ENCODE results near the gene UNC45A. TPM values are rescaled to one million over a fixed set of nuclear protein-coding genes. Genes with fewer than 3 reads are reported as not detected.
A peak's percentile ranks its signal among the peaks of the same experiment; 100 is the strongest.

The UNC45A gene
- total and polyA plus RNA-seq, 2 of the 13 experiments (the other 11 are each of a cell fraction or from before 2014, with no cell fraction given), result 33.8 to 39.7 TPM

- TF ChIP-seq, protein P1, sequence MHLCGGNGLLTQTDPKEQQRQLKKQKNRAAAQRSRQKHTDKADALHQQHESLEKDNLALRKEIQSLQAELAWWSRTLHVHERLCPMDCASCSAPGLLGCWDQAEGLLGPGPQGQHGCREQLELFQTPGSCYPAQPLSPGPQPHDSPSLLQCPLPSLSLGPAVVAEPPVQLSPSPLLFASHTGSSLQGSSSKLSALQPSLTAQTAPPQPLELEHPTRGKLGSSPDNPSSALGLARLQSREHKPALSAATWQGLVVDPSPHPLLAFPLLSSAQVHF (CRISPR knock-in tag; IDR thresholded peaks at IDR 0.05), result peak; percentile 67; the same call in 1 of the 2 replicates
- TF ChIP-seq PHF21A (CRISPR knock-in tag; IDR thresholded peaks at IDR 0.05) (peak; percentile 58; the same call in 1 of the 2 replicates), ZNF510 (CRISPR knock-in tag; IDR thresholded peaks at IDR 0.05; ENCODE audit: low read depth) (no peak), ZNF547 (CRISPR knock-in tag; IDR thresholded peaks at IDR 0.05) (peak; percentile 83), CBX1 (IDR thresholded peaks at IDR 0.05; ENCODE audit: low read depth) (peak; percentile 83), ZNF563 (CRISPR knock-in tag; IDR thresholded peaks at IDR 0.05) (peak; percentile 89), MTA1 (CRISPR knock-in tag; IDR thresholded peaks at IDR 0.05; ENCODE audit: borderline replicate concordance) (peak; percentile 66; the same call in 1 of the 2 replicates), ZBTB25 (CRISPR knock-in tag; IDR thresholded peaks at IDR 0.05) (no peak), TSC22D2 (CRISPR knock-in tag; IDR thresholded peaks at IDR 0.05; ENCODE audit: borderline replicate concordance) (no peak), ZSCAN21 (CRISPR knock-in tag; IDR thresholded peaks at IDR 0.05; ENCODE audit: borderline replicate concordance) (peak; percentile 70; the same call in 1 of the 2 replicates), SOX13 (IDR thresholded peaks at IDR 0.05) (no peak), SOX13 (CRISPR knock-in tag; conservative IDR thresholded peaks at IDR 0.05 in 1 of 2, IDR thresholded peaks at IDR 0.05 in 1 of 2) (peak in 1 of 2 experiments; percentile 52; a peak in 1 of 4 replicates), ATRX (CRISPR knock-in tag; IDR thresholded peaks at IDR 0.05; ENCODE audit: borderline replicate concordance) (no peak), RFX5 (IDR thresholded peaks at IDR 0.05; ENCODE audit: low read depth, low read length) (peak; percentile 75; the same call in 1 of the 2 replicates), SNAPC2 (CRISPR knock-in tag; IDR thresholded peaks at IDR 0.05) (peak; percentile 83), THAP11 (CRISPR knock-in tag; IDR thresholded peaks at IDR 0.05) (peak; percentile 82), ZBTB20 (CRISPR knock-in tag; IDR thresholded peaks at IDR 0.05; ENCODE audit: borderline replicate concordance, low read depth) (no peak)
- TF ChIP-seq, protein P2, sequence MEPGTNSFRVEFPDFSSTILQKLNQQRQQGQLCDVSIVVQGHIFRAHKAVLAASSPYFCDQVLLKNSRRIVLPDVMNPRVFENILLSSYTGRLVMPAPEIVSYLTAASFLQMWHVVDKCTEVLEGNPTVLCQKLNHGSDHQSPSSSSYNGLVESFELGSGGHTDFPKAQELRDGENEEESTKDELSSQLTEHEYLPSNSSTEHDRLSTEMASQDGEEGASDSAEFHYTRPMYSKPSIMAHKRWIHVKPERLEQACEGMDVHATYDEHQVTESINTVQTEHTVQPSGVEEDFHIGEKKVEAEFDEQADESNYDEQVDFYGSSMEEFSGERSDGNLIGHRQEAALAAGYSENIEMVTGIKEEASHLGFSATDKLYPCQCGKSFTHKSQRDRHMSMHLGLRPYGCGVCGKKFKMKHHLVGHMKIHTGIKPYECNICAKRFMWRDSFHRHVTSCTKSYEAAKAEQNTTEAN (CRISPR knock-in tag; conservative IDR thresholded peaks at IDR 0.05), result 0 out of 2 replicates have a peak, but pooled peaks have one; percentile 52
- TF ChIP-seq, protein P3, sequence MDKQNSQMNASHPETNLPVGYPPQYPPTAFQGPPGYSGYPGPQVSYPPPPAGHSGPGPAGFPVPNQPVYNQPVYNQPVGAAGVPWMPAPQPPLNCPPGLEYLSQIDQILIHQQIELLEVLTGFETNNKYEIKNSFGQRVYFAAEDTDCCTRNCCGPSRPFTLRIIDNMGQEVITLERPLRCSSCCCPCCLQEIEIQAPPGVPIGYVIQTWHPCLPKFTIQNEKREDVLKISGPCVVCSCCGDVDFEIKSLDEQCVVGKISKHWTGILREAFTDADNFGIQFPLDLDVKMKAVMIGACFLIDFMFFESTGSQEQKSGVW (CRISPR knock-in tag; IDR thresholded peaks at IDR 0.05; ENCODE audit: borderline replicate concordance), result 0 out of 2 replicates have a peak, but pooled peaks have one; percentile 47
- TF ChIP-seq, protein P4, sequence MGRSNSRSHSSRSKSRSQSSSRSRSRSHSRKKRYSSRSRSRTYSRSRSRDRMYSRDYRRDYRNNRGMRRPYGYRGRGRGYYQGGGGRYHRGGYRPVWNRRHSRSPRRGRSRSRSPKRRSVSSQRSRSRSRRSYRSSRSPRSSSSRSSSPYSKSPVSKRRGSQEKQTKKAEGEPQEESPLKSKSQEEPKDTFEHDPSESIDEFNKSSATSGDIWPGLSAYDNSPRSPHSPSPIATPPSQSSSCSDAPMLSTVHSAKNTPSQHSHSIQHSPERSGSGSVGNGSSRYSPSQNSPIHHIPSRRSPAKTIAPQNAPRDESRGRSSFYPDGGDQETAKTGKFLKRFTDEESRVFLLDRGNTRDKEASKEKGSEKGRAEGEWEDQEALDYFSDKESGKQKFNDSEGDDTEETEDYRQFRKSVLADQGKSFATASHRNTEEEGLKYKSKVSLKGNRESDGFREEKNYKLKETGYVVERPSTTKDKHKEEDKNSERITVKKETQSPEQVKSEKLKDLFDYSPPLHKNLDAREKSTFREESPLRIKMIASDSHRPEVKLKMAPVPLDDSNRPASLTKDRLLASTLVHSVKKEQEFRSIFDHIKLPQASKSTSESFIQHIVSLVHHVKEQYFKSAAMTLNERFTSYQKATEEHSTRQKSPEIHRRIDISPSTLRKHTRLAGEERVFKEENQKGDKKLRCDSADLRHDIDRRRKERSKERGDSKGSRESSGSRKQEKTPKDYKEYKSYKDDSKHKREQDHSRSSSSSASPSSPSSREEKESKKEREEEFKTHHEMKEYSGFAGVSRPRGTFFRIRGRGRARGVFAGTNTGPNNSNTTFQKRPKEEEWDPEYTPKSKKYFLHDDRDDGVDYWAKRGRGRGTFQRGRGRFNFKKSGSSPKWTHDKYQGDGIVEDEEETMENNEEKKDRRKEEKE (IDR thresholded peaks at IDR 0.05), result no peak
- TF ChIP-seq, protein P5, sequence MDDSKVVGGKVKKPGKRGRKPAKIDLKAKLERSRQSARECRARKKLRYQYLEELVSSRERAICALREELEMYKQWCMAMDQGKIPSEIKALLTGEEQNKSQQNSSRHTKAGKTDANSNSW (CRISPR knock-in tag; IDR thresholded peaks at IDR 0.05; ENCODE audit: borderline replicate concordance), result peak; percentile 28; the same call in 1 of the 2 replicates
Measured at GRCh38 chr15:90994417-90995311, 59.6 kb downstream of the UNC45A start, which contains the start of gene PRC1 (continued).

Data from HepG2 (cell line).